ENCODE data around the gene CNGB1.

DNA sequence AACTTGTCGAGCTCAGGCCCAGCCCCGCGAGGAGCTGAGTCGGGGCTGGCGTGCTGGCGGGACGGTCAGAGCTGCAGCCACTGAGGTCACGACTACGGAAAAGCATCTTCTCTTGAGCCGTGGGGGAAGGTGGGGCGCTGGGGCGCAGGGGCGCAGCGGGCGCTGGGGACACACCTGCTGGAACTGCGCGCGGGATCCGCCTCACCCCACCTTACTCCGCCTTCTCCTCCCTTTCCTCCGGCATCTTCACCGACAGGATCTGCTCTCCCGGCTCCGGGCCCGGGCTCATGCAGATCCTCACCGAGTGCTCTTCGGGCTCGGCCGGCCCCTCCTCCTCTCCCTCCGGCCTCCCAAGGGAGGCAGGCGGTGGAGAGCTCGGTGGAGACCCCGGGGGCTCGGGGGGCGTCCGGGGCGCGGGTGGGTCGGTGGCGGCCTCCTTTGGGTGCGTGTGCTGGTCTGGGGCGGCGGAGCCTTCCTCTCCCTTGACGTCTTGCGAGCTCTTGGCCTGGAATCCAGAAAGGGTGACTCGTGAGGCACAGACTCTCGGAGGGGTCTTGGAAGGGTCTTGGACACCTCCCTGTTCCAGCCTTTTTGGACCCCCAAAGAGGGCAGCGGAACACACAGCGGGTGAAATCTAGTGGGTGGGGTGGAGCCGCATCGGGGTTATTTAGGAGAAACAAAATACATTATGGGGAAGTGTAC, 86.8 kb downstream of the CNGB1 start:
- no peak for TF ChIP-seq CBX8 (IDR thresholded peaks at IDR 0.05)
- TF ChIP-seq, protein P1, sequence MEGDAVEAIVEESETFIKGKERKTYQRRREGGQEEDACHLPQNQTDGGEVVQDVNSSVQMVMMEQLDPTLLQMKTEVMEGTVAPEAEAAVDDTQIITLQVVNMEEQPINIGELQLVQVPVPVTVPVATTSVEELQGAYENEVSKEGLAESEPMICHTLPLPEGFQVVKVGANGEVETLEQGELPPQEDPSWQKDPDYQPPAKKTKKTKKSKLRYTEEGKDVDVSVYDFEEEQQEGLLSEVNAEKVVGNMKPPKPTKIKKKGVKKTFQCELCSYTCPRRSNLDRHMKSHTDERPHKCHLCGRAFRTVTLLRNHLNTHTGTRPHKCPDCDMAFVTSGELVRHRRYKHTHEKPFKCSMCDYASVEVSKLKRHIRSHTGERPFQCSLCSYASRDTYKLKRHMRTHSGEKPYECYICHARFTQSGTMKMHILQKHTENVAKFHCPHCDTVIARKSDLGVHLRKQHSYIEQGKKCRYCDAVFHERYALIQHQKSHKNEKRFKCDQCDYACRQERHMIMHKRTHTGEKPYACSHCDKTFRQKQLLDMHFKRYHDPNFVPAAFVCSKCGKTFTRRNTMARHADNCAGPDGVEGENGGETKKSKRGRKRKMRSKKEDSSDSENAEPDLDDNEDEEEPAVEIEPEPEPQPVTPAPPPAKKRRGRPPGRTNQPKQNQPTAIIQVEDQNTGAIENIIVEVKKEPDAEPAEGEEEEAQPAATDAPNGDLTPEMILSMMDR (IDR thresholded peaks at IDR 0.05) = no peak
- TF ChIP-seq CEBPB (IDR thresholded peaks at IDR 0.05) = no peak
- no peak for TF ChIP-seq SMC3 (IDR thresholded peaks at IDR 0.05)
- no peak for TF ChIP-seq POLR2A (IDR thresholded peaks at IDR 0.05; ENCODE audit: low read length)
- no peak for TF ChIP-seq EP300 (IDR thresholded peaks at IDR 0.05)
